Bronchial epithelial cell (primary cell): Measurements from ENCODE around the gene ORM2. TPM values are rescaled to one million over a fixed set of nuclear protein-coding genes. Genes with fewer than 3 reads are reported as not detected.
A peak's percentile ranks its signal among the peaks of the same experiment; 100 is the strongest.

Experiments
- DNase-seq: peaks from one replicate; pipeline ENCODE4 v3.0.0-alpha.2; 2010; ENCODE audit warnings: low read depth
- FAIRE-seq: peaks from 2 replicates; lab custom pipeline; 2011; peaks lifted over from hg19 to GRCh38; lab: Jason Lieb, UNC
- H3K27me3 ChIP-seq: 2 replicates; pipeline ENCODE4 v1.5.1; 2011; ENCODE audit warnings: low read length; ENCODE audit not compliant: control insufficient read depth, insufficient read depth
- H3K36me3 ChIP-seq: 2 replicates; pipeline ENCODE4 v1.5.1; 2011; ENCODE audit warnings: low read length; ENCODE audit not compliant: control insufficient read depth, insufficient read depth
- H3K4me3 ChIP-seq: 2 replicates; pipeline ENCODE4 v1.5.1; 2011; ENCODE audit warnings: mild to moderate bottlenecking, low read depth, low read length, control low read depth
- CTCF ChIP-seq: IDR thresholded peaks from 2 replicates; pipeline ENCODE4 v1.5.1; 2011; ENCODE audit warnings: mild to moderate bottlenecking, moderate library complexity, low read length, control low read depth, inconsistent platforms; ENCODE audit not compliant: insufficient read depth, severe bottlenecking
- total RNA-seq: library from RNA; depleted of rRNA; stranded (reverse); fragments of >200 nt; gene quantifications from 2 replicates; pipeline ENCODE4 v1.2.1, GENCODE V29; 2014

ORM2 gene
- total RNA-seq, 1 donor from 2014 or later: not detected

DNA sequence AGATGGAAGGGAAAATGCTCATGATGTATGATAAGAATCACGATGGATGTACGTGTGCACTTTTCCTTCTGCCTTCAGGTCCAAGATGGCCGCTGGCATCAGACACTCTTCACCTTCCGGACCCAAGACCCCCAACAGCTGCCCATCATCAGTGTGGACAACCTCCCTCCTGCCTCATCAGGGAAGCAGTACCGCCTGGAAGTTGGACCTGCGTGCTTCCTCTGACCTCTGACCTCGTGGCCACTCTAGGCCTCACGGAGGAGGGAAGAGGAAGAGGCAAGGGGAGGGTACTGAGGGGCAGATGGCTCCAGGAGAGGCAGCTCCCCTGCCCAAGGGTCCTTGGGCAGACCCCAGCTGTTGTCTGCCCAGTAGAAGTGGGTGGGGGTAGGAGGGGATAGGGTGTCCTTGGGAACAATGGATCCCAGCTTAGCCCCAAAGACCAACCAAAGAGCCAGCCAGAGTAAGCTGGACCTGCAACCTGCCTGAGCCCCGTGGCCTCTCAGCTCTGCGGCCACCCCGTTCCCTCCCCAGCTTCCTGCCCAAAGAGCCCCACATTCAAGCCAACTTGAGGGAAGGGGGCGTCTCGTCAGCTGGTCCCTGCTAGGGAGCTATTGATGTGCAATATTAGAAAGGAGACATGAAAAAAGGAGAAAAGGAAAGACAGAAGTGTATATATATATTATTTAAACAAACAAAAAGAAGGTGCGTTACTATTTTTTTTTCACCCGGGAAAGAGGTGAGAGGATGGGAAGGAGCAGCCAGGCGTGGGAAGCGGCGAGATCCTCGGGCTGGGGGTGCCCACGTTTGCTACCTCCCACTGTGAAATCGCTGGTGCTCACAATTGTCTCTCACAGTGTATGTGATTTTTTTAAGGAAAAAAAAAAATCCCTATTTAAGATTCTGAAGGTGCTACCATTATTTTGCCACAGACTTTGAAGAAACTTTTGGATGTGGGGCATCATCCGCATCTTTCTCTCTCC is 18.9 kb upstream of the ORM2 start:
- FAIRE-seq: peak; percentile 43
- TF ChIP-seq CTCF: no peak
- Histone ChIP-seq H3K36me3 (peaks cover 14% of the 10 kb centered on the region), H3K4me3 (no peak overlapping the region), H3K27me3 (no peaks in the 10 kb centered on the region)
- no peak for DNase-seq

DNA sequence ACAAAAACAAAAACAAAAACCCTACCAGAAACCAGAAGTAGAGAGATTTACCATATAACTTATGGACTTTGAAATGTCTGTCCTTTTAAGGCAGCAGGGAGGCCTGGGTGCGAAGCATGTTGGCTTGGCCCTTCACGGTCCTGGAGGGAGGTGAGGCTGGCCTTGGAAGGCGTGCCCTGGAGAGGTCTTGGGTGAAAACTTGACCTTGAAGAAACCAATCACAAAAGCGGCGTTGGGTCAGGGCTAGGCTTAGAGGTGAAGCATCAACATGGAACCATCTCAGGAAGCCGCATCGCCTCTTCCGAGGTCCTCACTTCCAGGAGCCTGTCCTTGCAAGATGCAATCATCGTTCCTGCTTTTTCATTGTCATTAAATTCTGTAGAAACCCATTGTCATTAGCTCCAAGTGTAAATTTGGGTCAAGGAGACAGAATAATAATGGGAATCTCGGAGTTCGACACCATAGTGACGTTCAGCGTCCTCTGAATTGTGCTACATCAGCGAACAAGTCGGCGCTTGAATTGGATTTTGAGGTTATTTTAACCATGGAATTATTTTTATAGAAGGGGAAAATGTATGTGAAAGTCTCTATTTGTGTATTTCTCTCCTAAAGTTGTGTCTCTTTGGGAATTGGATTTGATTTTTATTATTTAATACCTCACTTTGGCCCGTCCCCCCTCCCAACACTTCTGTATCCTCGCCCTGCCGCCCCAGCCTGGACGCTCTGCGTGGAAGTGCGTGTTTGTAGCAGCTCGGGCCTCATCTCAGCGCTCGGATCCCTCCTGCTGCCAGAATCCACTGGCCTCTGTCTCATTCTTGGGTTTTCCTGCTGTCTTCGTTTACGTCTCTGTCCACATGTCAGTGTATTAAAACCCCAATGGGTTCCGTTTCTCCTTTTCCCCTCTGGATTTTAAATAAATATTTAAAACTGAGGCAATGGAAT is 17.8 kb upstream of the ORM2 start:
- no peak for DNase-seq
- FAIRE-seq: no peak
- no peak for TF ChIP-seq CTCF
- Histone ChIP-seq H3K4me3 (no peak overlapping the region), H3K27me3 (no peaks in the 10 kb centered on the region), H3K36me3 (peaks cover 14% of the 10 kb centered on the region)

GRCh38 chr9:114312513-114312875 is 17.2 kb upstream of the ORM2 start:
- no peak for FAIRE-seq

GRCh38 chr9:114313186-114313585 is 16.5 kb upstream of the ORM2 start:
- Histone ChIP-seq H3K4me3 (no peak overlapping the region), H3K27me3 (no peaks in the 10 kb centered on the region), H3K36me3 (peaks cover 10% of the 10 kb centered on the region)
- DNase-seq (no peak), FAIRE-seq (no peak)
- no peak for TF ChIP-seq CTCF

More at GRCh38 chr9:114312513-114312875, 17.2 kb upstream of the ORM2 start:
- no peak for DNase-seq
- Histone ChIP-seq H3K36me3 (peaks cover 14% of the 10 kb centered on the region), H3K4me3 (no peak overlapping the region), H3K27me3 (no peaks in the 10 kb centered on the region)
- TF ChIP-seq CTCF: no peak

DNA sequence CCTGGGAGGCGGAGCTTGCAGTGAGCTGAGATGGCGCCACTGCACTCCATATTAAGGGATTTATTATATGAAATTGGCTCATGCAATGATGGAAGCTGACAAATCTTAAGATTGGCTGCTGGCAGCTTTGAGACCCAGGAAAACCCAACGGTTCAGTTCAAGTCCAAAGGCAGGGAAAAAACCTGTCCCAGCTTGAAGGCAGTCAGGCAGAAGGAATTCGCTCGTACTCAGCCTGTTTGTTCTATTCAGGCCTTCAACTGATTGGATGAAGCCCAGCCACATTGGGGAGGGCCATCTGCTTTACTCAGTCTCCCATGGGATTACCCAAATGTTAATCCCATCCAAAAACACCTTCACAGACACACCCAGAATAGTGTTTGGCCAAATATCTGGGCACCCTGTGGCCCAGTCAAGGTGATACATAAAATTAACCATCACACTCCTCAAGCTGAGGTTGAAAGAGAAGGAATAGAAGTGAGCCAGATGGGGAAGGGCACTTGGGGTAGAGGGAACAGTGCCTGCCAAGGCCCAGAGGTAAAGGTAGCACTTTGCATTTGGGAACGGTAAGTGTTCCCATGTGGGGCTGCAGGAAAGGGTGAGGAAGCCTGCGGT is 15.3 kb upstream of the ORM2 start:
- no peaks in the 10 kb centered on the region for H3K27me3 ChIP-seq
- H3K4me3 ChIP-seq: no peak overlapping the region
- FAIRE-seq (no peak), DNase-seq (peak; percentile 58)
- peaks cover 5% of the 10 kb centered on the region for H3K36me3 ChIP-seq
- no peak for TF ChIP-seq CTCF
